T-helper 2 cell treated with Interferon-gamma antibody and Interleukin-4, amounts not matched to agents 100 ng/mL and 5 ng/mL, for 36 hours (primary cell): ENCODE results near the gene GPS1. TPM values are rescaled to one million over a fixed set of nuclear protein-coding genes. Genes with fewer than 3 reads are reported as not detected.

ENCODE experiments used
- intact Hi-C: fragments of 100-400 bp; cut with micrococcal nuclease; formaldehyde crosslinking; loops from one replicate; pipeline ENCODE4 v1.15.1; 2023
- total RNA-seq: library from RNA; stranded (reverse); gene quantifications from 2 replicates; pipeline ENCODE4 v1.2.3, GENCODE V29; 2022

GPS1 gene
- total RNA-seq, 1 donor from 2014 or later = 86.4 TPM

GRCh38 chr17:82076785-82077591 lies 25.3 kb downstream of the GPS1 start:
- intact Hi-C loops = no loop called here

- intact Hi-C loops = no loop called here
Measured at GRCh38 chr17:82077617-82078358, 26.1 kb downstream of the GPS1 start.

GRCh38 chr17:82078433-82078832 lies 26.7 kb downstream of the GPS1 start:
- intact Hi-C loops = no loop called here

- intact Hi-C loops = no loop called here
Measured at GRCh38 chr17:82079001-82079677, 27.4 kb downstream of the GPS1 start.

- intact Hi-C loops = no loop called here
Measured at GRCh38 chr17:82080048-82080788, 28.5 kb downstream of the GPS1 start.

GRCh38 chr17:82080789-82081464 lies 29.2 kb downstream of the GPS1 start:
- intact Hi-C loops = no loop called here

- intact Hi-C loops = no loop called here
Measured at GRCh38 chr17:82081546-82081945, 29.8 kb downstream of the GPS1 start.

GRCh38 chr17:82081966-82082365 lies 30.3 kb downstream of the GPS1 start:
- intact Hi-C loops = no loop called here

- intact Hi-C loops = no loop called here
Measured at GRCh38 chr17:82082456-82082855, 30.8 kb downstream of the GPS1 start.

- intact Hi-C loops = no loop called here
Measured at GRCh38 chr17:82083009-82083408, 31.3 kb downstream of the GPS1 start.

- intact Hi-C loops = no loop called here
Measured at GRCh38 chr17:82083533-82084359, 32.0 kb downstream of the GPS1 start.

- intact Hi-C loops = no loop called here
Measured at GRCh38 chr17:82084373-82085030, 32.8 kb downstream of the GPS1 start.

GRCh38 chr17:82085031-82085861 lies 33.5 kb downstream of the GPS1 start:
- intact Hi-C loops = no loop called here

GRCh38 chr17:82085931-82086764 lies 34.5 kb downstream of the GPS1 start:
- intact Hi-C loops = no loop called here

GRCh38 chr17:82086941-82087906 lies 35.5 kb downstream of the GPS1 start:
- intact Hi-C loops = no loop called here
